Stomach smooth muscle (tissue), 2 donors: Measurements from ENCODE around the gene CXADR.
"Not testable (repeated sequence)": the region's sequence is repeated elsewhere in the genome, so short reads cannot be mapped to it uniquely, and the experiment has no call there.

Experiments
- H3K27ac ChIP-seq: one replicate; pipeline ENCODE4 v1.7.0; 2013; ENCODE audit warnings: mild to moderate bottlenecking, low read length, inconsistent platforms
- H3K27me3 ChIP-seq, 2 donors: one replicate each; pipeline ENCODE4 v1.7.0; 2013; ENCODE audit warnings: low read length in 2 of 2; ENCODE audit not compliant: insufficient read depth in 2 of 2, control insufficient read depth in 1 of 2
- H3K36me3 ChIP-seq, 2 donors: one replicate each; pipeline ENCODE4 v1.7.0; 2013; ENCODE audit warnings: low read length in 2 of 2; ENCODE audit not compliant: control insufficient read depth in 2 of 2, insufficient read depth in 2 of 2
- H3K4me1 ChIP-seq: one replicate; pipeline ENCODE4 v1.7.0; 2013; ENCODE audit warnings: low read length; ENCODE audit not compliant: control insufficient read depth, insufficient read depth
- H3K4me3 ChIP-seq, 2 donors: one replicate each; pipeline ENCODE4 v1.7.0; 2013; ENCODE audit warnings: low read length in 2 of 2
- H3K9ac ChIP-seq, 2 donors: one replicate each; pipeline ENCODE4 v1.7.0; 2013; ENCODE audit warnings: low read length in 2 of 2, mild to moderate bottlenecking in 1 of 2
- H3K9me3 ChIP-seq, 2 donors: one replicate each; pipeline ENCODE4 v1.7.0; 2013; ENCODE audit warnings: low read length in 2 of 2; ENCODE audit not compliant: control insufficient read depth in 2 of 2
- donor health status: healthy.
- donor health status: Pancreatic carcinoma.

CXADR gene

DNA sequence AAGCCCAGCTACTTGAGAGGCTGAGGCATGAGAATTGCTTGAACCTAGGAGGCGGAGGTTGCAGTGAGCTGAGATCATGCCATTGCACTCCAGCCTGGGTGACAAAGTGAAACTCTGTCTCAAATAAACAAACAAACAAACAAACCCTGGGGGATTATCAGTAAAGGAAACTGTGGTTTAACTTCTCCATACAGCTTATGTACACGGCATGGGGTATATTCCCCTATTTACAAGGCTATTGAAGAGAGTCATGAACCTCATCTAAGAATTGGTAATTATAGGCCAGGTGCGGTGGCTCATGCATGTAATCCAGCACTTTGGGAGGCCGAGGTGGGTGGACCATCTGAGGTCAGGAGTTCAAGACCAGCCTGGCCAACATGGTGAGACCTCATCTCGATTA lies 9.9 kb upstream of the CXADR start:
- H3K4me3 ChIP-seq: not testable (repeated sequence)

GRCh38 chr21:17506951-17507350 lies 5.9 kb upstream of the CXADR start:
- no peaks in the 10 kb centered on the region for H3K36me3 ChIP-seq
- no peak overlapping the region for H3K9ac ChIP-seq
- H3K9me3 ChIP-seq: no peaks in the 10 kb centered on the region
- H3K27ac ChIP-seq: no peak overlapping the region
- H3K27me3 ChIP-seq: peaks cover 0 to 2% of the 10 kb centered on the region in 2 donors
- H3K4me1 ChIP-seq: no peaks in the 10 kb centered on the region
- no peak overlapping the region for H3K4me3 ChIP-seq

More for the DNA sequence above, 9.9 kb upstream of the CXADR start:
- not testable (repeated sequence) for H3K4me1 ChIP-seq, H3K27ac ChIP-seq, H3K9me3 ChIP-seq, H3K36me3 ChIP-seq, H3K9ac ChIP-seq, H3K27me3 ChIP-seq

DNA sequence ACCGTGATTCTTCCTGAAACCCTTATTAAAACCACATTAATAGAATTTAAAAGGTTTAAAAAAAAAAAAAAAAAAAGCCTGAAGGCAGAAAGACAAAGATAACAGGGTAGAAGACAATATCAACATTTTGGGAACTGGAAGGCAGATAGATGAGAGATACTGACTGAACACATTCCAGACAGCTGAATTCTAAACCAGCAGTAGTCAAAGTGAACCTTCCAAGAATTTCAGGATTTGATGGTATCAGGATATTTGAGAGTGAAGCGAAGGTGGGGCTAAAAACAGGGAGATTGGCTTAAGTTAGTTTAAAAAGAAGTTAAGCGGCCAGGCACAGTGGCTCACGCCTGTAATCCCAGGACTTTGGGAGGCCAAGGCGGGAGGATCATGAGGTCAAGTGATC lies 5.3 kb upstream of the CXADR start:
- Histone ChIP-seq H3K9me3 (no peaks in the 10 kb centered on the region), H3K4me1 (peaks cover 4% of the 10 kb centered on the region), H3K27me3 (peaks cover 0 to 2% of the 10 kb centered on the region in 2 donors), H3K27ac (no peak overlapping the region), H3K9ac (no peak overlapping the region), H3K36me3 (no peaks in the 10 kb centered on the region), H3K4me3 (no peak overlapping the region)

DNA sequence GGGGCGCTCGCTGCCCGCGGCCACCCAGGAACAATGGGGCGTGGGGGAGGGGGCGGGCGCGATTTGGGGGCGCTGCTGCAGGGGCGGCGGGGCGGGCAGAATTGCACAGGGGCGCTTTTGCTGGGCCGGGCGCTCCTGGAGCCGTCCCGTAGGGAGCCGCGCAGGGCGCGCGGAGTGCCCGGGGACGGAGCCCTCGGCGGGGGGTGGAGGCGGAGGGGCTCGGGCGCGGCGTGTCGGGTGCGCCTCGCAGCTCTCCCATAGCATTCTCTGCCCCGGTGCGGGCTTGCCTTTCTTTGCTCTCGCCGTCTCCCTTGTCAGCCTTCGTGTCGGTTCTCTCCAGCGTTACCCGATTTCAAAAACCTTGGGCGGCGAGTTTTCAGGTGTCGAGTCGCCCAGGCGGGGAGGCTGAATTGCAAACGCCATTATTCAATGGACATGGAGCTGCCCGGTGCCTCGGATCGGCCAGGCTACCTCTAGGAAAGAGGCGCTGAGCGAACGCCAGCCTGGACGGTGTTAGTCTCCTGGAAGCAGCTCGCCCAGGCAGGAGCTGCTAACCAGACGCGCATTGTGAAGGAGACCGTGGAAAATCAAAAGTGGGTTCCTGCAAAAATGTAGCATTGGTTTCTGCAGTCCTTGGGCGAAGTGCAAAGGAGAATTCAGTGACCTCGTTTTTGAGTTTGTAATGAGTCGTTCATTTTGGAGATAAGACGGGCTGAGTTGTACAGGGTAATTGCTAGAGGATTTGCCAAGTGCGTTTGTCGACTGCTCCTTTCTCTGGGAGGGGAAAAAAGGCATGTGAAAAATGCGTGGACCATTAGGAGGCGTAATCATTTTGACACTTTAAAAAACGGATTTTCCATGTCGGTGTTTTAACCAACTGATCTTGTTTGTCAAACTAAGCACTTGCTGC lies 626 bp downstream of the CXADR start:
- Histone ChIP-seq H3K9ac (peak overlapping the region in 1 of 2 donors; percentile 42), H3K27ac (no peak overlapping the region), H3K27me3 (peaks cover 2 to 4% of the 10 kb centered on the region in 2 donors)

GRCh38 chr21:17514124-17514845 lies 1.4 kb downstream of the CXADR start:
- peaks cover 8% of the 10 kb centered on the region for H3K4me1 ChIP-seq
- no peaks in the 10 kb centered on the region for H3K9me3 ChIP-seq
- no peak overlapping the region for H3K9ac ChIP-seq
- no peak overlapping the region for H3K27ac ChIP-seq
- H3K36me3 ChIP-seq: no peaks in the 10 kb centered on the region
- H3K4me3 ChIP-seq: peak overlapping the region; percentile 69 to 76
- H3K27me3 ChIP-seq: peaks cover 2 to 4% of the 10 kb centered on the region in 2 donors

More for the DNA sequence above, 626 bp downstream of the CXADR start:
- H3K9me3 ChIP-seq: no peaks in the 10 kb centered on the region
- H3K4me1 ChIP-seq: peaks cover 8% of the 10 kb centered on the region
- H3K36me3 ChIP-seq: no peaks in the 10 kb centered on the region
- H3K4me3 ChIP-seq: peak overlapping the region; percentile 69 to 76

DNA sequence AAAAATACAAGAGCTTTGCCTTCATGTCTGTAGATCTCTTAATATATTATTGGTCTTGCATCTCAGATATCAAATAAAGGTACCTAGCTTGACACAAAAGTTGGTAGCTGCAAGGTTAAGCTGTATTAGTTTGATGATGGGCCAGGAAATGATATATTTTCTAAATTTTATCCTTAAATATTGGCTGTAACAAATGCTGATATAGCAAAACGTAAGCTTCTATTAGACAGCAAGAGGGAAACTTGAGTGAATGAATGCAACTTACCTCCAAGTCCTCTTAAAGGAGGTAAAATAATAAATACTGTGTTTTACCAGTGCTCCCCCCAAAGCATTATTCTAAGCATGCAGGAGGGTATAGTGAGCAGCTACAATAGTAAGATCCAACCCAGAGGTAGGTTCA lies 4.2 kb downstream of the CXADR start:
- H3K36me3 ChIP-seq, H3K27ac ChIP-seq, H3K27me3 ChIP-seq, H3K4me3 ChIP-seq, H3K9me3 ChIP-seq, H3K9ac ChIP-seq, H3K4me1 ChIP-seq: not testable (repeated sequence)

DNA sequence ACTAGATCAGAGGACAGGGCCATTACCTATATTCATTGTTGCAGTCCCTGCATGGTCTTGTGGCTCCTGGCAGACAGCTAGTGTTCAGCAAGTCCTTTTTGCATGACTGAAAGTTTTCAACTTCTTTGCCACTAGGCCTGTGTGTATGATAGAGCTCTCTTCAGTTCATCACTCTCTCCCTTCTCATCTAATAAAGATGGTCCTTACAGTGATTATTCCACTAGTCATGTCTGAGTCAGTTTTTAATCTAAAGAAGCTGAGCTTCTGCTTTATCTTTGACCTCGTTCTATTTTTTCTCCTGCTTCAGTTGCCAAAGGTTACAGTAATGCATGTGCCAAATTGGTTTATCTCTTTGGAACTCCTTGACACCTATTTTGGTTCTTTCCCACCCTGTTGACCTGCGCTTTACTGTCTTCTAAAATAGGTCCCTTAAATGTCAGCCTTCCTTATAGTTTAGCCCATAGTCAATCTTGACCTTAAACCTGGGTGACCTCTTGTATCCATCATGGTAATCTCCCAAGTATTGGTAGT lies 6.4 kb downstream of the CXADR start:
- no peak overlapping the region for H3K4me3 ChIP-seq

GRCh38 chr21:17519965-17520609 lies 7.2 kb downstream of the CXADR start:
- Histone ChIP-seq H3K27ac (no peak overlapping the region), H3K9ac (no peak overlapping the region)

More for the DNA sequence above, 6.4 kb downstream of the CXADR start:
- Histone ChIP-seq H3K36me3 (no peaks in the 10 kb centered on the region), H3K4me1 (no peaks in the 10 kb centered on the region), H3K9ac (no peak overlapping the region), H3K27me3 (peaks cover 0 to 4% of the 10 kb centered on the region in 2 donors), H3K27ac (no peak overlapping the region), H3K9me3 (no peaks in the 10 kb centered on the region)

GRCh38 chr21:17523007-17523451 lies 10.2 kb downstream of the CXADR start:
- no peak overlapping the region for H3K27ac ChIP-seq
- H3K27me3 ChIP-seq: no peaks in the 10 kb centered on the region
- no peaks in the 10 kb centered on the region for H3K9me3 ChIP-seq
- no peaks in the 10 kb centered on the region for H3K4me1 ChIP-seq
- H3K36me3 ChIP-seq: no peaks in the 10 kb centered on the region
- no peak overlapping the region for H3K9ac ChIP-seq
- H3K4me3 ChIP-seq: no peak overlapping the region

More at GRCh38 chr21:17519965-17520609, 7.2 kb downstream of the CXADR start:
- no peaks in the 10 kb centered on the region for H3K36me3 ChIP-seq
- H3K4me1 ChIP-seq: no peaks in the 10 kb centered on the region
- peaks cover 0 to 4% of the 10 kb centered on the region in 2 donors for H3K27me3 ChIP-seq
- no peak overlapping the region for H3K4me3 ChIP-seq
- H3K9me3 ChIP-seq: no peaks in the 10 kb centered on the region

- not testable (repeated sequence) for H3K36me3 ChIP-seq, H3K4me3 ChIP-seq, H3K9me3 ChIP-seq, H3K4me1 ChIP-seq, H3K27ac ChIP-seq, H3K27me3 ChIP-seq, H3K9ac ChIP-seq
Observed at GRCh38 chr21:17523979-17524494, 11.2 kb downstream of the CXADR start.
